Anterior cingulate cortex (tissue), 58 donors: ENCODE measurements around the gene AGXT.

ENCODE experiments used
- DNase-seq, 58 donors: peaks; one replicate each; lab custom pipeline; 2025; lab: John Stamatoyannopoulos, UW

The AGXT gene

DNA sequence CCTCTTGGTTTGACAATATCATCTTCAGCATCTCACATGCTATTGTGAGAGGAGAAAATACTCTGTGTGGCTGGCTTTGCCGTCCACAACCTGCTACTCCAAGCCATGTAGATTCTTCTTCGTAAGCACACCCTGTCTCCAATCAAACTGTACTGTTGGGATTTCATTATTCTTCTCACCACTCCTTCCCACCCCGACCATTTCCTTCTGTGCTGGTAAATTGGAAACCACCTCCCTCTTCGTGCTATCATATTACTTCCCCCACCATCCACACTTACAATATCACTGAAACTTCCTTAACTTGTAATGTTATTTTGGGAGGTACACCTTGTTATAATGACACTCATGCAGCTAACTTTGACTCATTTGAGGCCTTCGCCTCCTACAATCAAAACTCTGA, 3.2 kb upstream of the AGXT start:
- DNase-seq, result no peak

DNA sequence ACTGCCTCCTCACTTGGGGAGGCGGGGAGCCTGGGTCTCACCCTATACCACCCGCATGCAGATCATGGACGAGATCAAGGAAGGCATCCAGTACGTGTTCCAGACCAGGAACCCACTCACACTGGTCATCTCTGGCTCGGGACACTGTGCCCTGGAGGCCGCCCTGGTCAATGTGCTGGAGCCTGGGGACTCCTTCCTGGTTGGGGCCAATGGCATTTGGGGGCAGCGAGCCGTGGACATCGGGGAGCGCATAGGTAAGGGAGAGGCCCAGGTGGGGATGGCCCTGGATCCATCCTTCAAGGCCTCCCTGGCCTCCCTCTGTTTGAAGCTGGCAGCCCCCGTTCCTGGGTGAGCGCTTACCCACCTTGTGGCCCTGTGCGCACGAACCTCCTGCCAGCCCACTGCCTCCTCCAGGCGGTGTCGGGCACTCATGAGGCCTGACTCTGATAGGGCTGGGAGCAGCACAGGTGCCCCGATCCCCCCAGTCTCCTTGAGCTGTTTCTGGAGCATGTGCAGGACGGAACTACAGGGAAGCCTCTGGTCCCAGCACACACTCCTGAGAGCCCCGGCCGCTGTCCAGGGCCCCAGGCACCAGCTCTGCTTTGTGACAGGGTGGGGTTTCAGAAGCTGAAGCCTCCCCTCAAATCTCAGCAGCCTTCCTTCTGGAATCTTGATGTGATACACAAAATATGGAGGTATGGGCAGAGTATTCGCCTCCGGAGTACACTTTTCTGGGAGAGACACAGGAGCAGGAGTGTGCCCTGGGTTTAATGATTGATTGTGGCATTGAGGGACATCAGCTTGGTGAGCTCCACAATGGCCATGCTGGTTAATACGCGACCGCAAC, 708 bp downstream of the AGXT start:
- no peak for DNase-seq

DNA sequence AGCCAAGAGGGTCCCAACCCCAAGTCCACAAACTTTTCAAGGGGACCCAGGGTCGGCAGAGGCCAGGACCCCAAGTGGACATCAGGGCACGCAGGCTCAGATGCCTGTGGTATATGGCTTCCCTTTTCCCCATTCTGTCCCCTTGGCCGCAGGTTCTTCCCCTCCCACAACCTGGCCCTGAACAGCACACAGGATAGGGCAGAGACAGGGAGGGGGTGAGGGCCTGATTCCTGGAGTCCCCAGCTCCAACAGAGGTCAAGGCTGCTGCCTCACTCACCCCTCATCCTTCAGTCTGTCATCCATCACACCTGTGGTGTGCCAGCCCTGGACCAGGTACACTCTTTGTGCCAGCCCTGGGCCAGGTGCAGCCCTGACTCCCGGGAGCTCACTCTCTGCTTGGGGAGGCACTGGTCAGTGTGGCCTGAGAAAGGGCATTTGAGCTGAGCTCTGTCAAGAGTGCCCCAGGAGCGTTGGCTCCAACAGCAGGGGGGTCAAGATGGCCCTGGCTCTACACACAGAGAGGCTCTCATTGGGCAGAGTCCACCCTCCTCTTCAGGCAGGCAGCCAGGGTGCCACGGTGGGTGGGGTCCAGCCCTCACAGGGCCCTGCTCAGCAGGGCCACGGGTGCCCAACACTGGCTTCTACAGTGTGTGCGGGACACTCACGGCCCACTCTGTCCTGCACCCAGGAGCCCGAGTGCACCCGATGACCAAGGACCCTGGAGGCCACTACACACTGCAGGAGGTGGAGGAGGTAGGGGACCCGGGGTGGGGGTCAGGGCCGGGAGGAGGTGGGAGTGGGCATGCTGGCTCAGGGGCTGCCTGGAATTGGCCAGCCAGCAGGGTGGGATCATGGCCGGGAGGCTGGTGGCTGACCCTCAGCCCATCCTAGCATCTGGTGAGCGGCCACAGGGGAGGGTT, 1.6 kb downstream of the AGXT start:
- DNase-seq, result no peak

DNA sequence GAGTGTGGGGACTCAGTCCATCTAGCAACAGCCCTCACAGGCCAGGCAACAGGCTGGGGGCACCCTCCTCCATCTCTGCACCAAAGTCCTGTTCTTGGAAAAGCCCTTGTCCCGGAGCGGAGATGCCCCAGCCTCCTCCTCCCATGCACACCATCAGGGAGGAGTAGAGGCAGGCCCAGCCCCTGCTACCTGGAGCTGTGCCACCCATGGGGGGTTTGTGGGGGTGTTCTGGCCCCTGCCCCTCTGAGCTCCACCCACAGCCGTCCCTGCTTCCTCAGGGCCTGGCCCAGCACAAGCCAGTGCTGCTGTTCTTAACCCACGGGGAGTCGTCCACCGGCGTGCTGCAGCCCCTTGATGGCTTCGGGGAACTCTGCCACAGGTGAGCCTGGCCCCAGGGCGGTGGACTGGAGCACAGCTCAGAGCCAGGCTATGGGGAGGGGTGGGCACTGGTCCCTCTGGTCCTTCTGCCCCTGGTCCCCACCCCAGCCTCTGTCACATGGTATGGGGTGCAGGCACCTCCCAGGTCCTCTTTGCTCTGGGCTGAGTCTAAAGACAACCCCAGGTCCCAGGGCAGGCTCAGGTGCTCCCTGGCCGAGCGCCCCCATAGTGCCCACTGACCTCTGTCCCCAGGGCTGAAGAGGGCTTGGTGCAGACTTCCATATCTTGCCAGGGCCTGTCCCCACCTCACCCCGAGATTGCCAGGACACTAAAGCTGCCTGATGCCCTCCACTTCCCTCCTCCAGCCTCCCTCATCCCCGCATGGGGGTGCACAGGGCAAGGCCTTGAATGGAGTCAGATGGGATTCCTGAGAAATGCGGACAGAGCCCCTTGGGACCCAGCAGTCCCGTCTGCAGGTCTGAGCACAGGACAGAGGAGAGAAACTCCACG, 2.7 kb downstream of the AGXT start:
- DNase-seq, result no peak

DNA sequence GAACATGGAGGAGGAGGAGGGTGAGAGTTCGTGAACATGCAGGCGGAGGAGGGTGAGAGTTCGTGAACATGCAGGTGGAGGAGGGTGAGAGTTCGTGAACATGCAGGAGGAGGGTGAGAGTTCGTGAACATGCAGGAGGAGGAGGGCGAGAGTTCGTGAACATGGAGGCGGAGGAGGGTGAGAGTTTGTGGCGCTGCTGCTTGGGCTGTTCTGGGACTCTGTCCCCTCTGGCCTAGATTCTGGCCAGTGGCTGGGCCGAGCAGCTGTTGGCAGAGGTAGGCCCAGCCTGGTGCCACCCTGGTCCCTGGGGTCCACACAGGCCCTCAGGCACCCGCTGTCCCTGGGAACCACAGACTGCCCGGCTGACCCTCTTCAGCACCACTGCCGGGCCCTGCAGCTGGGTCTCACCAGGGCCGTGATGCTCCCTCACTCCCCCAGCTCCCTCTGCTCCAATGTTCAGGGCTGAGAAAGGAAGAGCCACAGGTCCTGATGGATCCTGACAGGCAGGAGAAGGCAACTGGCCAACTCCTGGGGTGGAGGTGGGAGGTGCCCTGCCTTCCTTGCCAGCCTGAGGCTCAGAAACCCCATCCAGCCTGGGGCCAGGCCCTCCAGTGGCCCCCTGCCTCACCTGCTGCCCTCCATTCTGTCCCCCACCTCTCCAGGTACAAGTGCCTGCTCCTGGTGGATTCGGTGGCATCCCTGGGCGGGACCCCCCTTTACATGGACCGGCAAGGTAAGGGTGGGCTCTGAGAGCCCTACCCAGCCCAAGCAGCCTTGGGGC, 3.9 kb downstream of the AGXT start:
- no peak for DNase-seq

DNA sequence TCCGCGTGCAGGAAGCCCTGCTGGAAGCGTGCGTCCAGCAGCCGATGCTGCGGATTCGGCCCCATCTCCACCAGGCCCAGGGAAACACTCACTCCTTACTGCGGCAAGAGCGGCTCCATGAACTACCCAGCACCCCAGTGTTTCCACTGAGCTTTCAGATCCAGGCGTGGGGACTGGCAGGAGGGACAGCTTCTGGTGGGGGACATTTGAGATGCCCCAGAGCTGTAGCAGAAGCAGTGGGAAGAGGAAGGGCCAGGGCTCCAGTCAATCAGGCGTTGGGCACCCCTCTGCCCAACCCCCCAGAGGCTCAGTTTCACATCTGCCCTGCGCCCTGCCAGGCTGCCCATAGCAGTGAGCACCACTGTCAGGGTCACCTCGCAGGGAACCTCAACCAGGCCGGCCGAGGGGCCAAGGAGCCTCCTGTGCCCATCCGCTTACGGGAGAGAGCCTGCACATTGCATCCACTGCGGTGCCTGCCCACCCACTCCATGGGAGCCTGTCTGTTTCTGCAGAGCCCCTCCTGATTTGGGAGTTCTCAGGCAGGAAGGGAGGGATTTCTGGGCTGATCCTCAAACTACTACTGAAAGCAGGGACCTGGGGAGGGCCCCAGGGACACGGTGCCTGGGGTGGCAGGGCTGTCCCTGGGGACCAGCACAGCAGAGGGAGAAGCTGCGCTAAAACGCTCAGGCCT, 4.6 kb downstream of the AGXT start:
- DNase-seq, result no peak

DNA sequence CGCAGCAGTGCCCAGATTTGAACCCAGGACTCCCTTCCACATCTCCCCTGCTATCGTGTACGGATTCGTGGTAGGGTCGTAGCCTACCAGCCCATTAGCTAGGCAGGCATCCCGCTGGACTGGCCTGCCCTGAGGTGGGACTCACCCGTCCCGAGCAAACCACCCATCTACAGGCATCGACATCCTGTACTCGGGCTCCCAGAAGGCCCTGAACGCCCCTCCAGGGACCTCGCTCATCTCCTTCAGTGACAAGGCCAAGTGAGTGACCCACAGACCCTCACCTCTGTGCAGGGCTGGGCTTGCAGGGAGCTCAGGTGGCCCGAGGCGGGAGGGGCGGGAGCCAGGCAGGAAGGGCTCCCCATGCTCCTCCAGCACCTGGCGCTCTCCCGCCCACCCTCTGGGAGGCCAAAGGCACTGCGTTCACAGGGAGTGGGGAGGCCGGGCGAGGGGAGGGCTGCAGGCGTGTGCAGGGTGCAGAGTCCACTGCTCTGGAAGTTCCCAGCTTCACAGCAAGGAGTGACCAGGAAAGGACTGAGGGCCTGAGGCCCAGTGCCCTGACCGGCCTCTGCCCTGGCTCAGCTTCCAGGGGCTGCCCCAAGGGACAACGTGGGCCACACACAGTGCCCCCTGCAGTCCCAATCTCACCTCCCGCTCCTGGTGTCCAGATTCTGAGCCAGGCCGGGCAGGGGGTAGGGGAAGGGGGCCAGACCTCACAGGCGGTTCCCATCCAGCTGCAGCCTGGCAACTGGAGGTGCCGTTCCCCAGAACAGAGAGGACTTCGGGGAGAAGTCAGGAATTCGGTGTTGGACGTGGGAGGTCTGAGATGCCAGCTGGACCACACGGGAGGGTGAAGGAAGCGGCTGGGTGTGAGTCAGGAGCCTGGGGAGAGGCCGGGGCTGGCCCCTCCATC, 5.4 kb downstream of the AGXT start:
- no peak for DNase-seq

DNA sequence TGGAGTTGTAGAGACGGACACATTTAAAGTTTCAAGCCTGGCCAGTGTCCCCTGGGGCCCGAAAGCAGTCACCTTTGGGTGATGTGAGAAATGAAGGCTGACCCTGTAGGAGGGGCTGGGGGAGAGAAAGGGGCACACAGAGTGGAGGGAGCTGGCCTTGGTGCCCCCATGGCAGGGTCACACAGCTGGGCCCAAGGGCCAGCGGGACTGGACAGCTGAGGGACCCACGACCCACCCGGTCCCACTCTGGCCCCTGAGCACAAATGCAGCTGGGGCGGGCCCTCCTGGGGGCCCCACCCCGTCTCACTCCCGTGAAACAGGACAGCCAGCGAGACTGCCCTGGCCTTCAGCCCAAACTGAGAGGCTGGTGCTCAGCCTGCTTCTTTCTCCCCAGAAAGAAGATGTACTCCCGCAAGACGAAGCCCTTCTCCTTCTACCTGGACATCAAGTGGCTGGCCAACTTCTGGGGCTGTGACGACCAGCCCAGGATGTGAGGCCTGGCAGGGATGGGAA, 6.1 kb downstream of the AGXT start:
- no peak for DNase-seq

DNA sequence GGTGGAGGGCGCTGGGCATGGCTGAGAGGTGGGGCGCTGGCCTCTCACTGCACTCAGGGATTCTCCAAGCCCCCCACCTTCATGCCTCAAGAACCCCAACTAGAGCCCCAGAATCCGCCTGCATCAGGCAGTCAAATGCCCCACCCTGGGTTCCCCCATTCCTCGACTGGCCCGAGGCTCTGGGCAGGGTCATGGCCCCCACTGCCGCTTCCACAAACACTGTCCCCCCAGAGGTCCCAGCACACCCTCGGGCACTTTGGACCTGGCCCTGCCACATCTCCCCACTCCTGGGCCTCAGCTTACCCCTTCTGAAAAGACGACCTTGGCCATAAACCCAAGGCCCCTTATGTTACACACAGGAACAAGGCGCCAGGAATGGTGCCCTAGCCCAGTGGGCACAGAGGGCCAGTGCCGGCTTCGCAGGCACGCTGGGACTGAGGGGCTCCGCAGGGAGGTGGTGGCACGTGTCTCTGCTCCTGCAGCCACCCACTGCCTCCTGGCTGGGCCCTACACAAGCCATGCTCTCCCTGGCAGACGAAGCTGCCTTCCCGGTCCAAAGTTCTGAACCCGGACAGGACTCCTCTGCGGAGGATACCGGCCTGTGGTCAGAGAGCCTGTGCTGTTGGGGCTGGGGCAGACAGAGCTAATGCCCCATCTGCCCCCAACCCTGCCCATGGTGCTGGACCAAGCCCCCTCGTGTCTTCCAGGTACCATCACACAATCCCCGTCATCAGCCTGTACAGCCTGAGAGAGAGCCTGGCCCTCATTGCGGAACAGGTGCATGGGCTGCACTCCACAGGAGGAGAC, 6.8 kb downstream of the AGXT start:
- no peak for DNase-seq

DNA sequence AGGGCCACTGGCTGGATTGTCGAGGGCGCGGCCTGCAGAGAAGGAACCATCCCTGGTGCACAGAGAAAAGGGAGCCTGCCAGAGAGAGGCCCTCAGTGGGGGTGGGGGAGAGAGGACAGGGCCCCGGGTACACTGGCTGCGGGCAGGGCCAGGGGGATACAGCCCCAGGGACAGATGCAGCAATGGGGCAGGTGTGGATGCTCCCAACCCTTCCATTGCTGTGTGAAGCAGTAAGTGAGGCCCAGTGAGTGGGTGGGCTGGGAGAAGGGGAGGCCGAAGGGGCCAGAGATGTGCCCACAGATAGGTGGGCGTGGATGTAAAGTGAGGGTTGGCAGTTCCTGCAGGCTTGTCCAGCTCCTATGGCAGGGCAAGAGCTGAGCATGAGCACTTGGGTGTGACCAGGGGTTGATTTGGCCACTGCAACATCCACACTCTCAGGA, 7.4 kb downstream of the AGXT start:
- no peak for DNase-seq

DNA sequence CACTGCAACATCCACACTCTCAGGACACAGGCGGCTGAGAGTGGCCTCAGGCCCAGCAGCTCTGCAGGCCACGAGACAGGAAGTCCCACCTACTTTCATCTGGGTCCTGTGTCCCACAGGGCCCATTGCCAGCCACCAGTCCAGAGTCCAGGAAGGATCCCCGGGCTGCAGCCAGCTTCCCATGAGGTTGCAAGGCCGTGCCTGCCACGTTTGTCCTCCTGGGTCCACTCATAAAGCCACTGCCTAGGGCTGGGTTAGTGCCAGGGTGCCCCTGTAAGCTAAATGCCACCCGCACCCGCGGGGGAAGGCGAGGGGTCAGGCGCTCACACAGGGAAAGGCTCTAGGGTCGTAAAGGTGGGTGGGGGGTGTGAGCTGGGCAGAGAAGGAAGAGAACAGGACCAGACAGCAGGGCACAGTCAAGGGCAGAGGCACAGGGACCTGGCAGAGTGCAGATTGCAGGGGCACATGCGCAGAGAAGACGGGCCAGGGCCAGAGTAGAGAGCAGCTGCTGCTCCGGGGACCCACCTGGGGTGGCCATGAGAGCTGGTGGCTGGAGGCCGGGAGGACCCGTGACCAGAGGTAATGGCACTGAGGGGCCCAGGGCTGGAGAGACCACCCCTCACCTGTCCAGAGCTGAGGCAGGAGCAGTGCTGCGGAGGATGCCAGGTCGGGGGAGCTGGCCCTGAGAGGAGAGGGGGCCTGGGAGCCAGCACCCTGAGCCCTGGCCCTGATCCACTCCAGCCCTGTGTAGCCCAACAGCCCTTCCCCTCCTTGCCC, 8.0 kb downstream of the AGXT start:
- no peak for DNase-seq

DNA sequence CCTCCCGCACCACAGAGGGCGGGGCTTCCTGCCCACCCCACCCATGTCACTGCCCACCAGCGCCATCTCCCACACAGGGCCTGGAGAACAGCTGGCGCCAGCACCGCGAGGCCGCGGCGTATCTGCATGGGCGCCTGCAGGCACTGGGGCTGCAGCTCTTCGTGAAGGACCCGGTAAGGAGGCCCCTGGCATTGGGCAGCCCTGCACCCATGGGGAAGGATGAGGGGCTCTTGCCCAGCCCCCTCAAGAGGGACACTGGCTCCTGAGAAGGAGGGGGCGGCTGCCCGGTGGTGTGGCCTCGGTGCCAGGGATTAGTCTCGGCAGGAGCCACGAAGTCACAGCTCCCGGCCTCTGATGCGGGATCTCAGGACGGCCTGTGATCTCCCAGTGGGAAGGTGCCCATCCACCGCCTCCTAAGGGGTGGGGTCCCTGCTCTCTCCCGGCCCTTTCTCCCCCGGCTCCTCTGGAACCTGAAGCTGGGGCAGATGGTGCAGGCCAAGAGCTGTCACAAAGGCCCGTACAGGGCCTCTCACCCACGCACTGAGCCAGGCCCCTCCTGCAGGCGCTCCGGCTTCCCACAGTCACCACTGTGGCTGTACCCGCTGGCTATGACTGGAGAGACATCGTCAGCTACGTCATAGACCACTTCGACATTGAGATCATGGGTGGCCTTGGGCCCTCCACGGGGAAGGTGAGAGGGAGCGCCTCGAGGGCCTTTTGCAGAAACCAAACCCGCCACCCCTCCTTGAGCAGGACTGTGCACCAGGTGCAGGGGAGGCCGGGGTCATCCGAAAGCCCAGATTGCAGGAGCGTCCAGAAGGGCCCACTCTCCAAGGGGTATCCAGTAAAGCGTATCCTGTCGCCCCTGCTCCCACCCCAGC, 9.1 kb downstream of the AGXT start:
- DNase-seq, result no peak

DNA sequence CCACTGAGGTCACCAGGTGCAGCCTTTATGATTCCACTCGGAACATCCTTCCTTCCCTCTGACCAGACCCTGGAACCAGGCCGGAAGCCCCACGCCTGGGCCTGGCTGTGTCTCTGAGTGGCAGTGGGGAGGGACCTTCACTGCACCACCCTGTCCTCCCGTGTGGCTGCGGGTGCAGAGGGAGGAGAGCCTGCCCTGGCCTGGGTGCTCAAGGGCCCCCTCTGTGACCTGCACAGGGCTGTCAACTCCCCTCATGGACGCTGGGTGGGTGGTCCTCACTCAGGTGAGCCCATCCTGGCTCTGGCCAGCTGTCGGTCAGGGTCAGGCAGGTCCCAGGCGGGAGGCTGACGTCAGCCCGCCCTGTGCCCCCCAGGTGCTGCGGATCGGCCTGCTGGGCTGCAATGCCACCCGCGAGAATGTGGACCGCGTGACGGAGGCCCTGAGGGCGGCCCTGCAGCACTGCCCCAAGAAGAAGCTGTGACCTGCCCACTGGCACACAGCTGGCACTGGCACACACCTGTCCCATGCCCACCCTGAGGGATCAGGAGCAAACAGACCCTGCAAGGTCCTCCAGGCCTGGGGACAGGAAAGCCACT, 9.8 kb downstream of the AGXT start:
- DNase-seq, result no peak

DNA sequence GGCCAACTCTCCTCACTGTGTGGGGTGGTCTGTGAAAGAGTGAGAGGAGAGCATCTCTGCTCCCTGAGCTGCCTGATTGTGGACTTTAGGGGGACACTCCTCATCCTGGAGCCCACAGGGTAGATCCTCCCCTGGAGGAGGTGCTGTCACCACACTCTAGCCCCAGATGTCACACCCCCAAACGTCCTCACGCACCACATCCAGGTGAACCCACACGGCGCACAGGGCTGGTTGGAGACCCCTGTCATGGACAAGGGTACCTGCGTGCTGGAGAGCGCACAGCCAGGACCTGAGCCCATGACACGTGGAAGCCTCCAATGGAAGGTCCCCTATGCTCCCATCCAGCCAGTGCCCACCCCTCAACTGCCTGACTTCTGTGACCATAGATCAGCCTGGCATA, 10.5 kb downstream of the AGXT start:
- no peak for DNase-seq

DNA sequence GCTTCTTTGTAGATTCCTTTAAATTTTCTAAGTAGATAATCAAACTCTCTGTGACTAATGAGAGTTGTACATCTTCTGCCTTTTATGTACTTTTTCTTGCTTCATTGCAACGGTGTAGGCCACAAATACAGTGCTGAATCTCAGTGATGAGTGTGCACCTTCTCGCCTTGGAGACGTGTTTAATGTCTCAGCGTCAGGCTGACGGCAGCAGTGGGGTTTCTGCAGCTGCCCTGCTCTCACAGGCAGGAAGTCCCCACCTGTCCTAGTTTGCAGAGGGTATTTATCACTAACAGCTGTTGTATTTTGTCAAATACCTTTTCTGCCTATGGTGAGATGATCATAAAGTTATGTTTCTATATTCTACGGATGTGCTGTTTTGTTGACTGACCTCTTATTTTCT, 13.3 kb downstream of the AGXT start:
- no peak for DNase-seq
